ENCODE data around the gene C17orf58. TPM values are rescaled to one million over a fixed set of nuclear protein-coding genes. Genes with fewer than 3 reads are reported as not detected.

The C17orf58 gene
- total and polyA plus RNA-seq, 2 of the 8 experiments (the other 6 are each of a cell fraction or from before 2014, with no cell fraction given) = 22.6 to 24.1 TPM

DNA sequence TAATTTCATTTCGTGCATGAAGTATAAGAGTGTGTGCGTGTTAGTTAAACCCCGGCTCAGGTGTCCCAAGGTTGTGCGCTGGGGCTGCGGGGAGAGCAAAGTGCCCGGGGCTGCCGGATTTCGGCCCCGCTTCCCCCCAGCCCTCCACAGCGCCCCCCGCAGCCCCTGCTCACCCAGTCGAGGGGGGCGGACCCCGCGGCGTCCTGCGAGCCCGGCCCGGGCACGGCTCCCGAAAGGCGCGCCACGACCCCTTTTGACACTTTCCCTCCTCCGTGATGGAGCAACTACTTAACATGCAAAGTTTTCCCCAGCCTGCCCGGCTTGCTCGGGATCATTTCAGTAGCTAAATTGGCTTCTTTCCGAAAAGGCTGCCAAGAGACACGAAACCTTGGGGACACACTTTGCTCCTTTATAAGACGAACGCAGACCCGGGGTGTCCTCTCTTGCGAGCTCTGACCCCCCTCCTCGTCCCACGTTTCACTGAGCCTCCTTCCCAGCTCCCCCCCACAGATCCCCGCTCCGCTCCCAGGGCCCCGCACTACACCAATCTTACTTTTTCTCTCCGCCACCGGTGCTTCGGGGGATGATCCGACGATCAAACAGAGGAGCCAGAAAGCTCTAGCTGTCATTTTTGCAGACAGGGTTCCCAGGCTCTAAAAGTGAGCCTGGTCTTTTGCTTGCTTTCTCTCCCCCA lies 552 bp downstream of the C17orf58 start:
- CTCF ChIA-PET (ENCODE audit: partially characterized antibody) = interaction anchor here (0.7 to 2.8 kb wide), 9 partner anchors 11 to 161 kb away, joined by 3 to 13 read pairs (median 4); no protein-coding TSS in a partner anchor
- no peak overlapping the region for H4K8ac ChIP-seq (ENCODE audit: extremely low read depth, insufficient read depth, low read length)
- H3K14ac ChIP-seq (ENCODE audit: insufficient read length) = no peak overlapping the region
- DNase-seq (ENCODE audit: low read depth in 1 of 2, low spot score in 2 of 2) (peak in 1 of 2 experiments; percentile 66), FAIRE-seq (no peak)
- H3K4me2 ChIP-seq (ENCODE audit: insufficient read depth in 1 of 2, low read depth in 2 of 2, low read length in 2 of 2) = peak overlapping the region; percentile 76 to 79
- H2AK5ac ChIP-seq (ENCODE audit: low read depth, low read length) = no peak overlapping the region
- H3K23me2 ChIP-seq (ENCODE audit: low read depth, low read length) = peaks cover 9% of the 10 kb centered on the region; the same call in 1 of the 2 replicates
- no peak overlapping the region; the same call in 1 of the 2 replicates for H2BK5ac ChIP-seq (ENCODE audit: low read depth, low read length)
- peaks cover 0 to 13% (median 7%) of the 10 kb centered on the region in 4 experiments; a peak in 4 of 7 replicates for H3K4me1 ChIP-seq (replicated peaks in 1 of 4; ENCODE audit: control insufficient read depth in 3 of 4, insufficient read depth in 4 of 4, low read length in 3 of 4)
- peaks cover 0 to 21% (median 10%) of the 10 kb centered on the region in 4 experiments; a peak in 6 of 7 replicates for H3K27me3 ChIP-seq (replicated peaks in 1 of 4; ENCODE audit: control insufficient read depth in 3 of 4, extremely low read depth in 1 of 4, insufficient read depth in 3 of 4, low read length in 3 of 4)
- no peak overlapping the region for H3K18ac ChIP-seq (ENCODE audit: extremely low read depth, low read length)
- H4K91ac ChIP-seq (replicated peaks; ENCODE audit: insufficient read length, low read length) = no peak overlapping the region
- no peaks in the 10 kb centered on the region for H3K36me3 ChIP-seq (ENCODE audit: control insufficient read depth in 2 of 4, insufficient read depth in 4 of 4, low read length in 3 of 4)
- H4K5ac ChIP-seq (ENCODE audit: insufficient read length, low read depth, low read length) = no peak overlapping the region
- POLR2A ChIA-PET (ENCODE audit: partially characterized antibody) = interaction anchor here (0.8 to 1.9 kb wide), 7 partner anchors 10 to 40 kb away, joined by 3 to 8 read pairs (median 4); partner anchors contain the start of gene KPNA2
- H3K4me3 ChIP-seq (ENCODE audit: extremely low read depth in 1 of 4, insufficient read depth in 2 of 4, low read depth in 3 of 4, low read length in 4 of 4) = peak overlapping the region; percentile 44 to 97 (median 60)
- no peak overlapping the region for H2BK15ac ChIP-seq (ENCODE audit: low read length)
- no peaks in the 10 kb centered on the region for H3K79me2 ChIP-seq (ENCODE audit: control insufficient read depth in 1 of 2, insufficient read depth in 2 of 2, low read length in 2 of 2)
- no peaks in the 10 kb centered on the region for H3K9me3 ChIP-seq (ENCODE audit: insufficient read depth in 2 of 2, low read depth in 1 of 2, low read length in 1 of 2)
- no peaks in the 10 kb centered on the region for H4K20me1 ChIP-seq (replicated peaks in 1 of 2; ENCODE audit: control insufficient read depth in 1 of 2, insufficient read depth in 2 of 2, low read length in 2 of 2)
- H2AFZ ChIP-seq (ENCODE audit: low read length) = no peak overlapping the region
- WGBS, 2 experiments (ENCODE audit: extremely low coverage in 1 of 2, insufficient coverage in 1 of 2, insufficient read length in 1 of 2, insufficient replicate concordance in 2 of 2, low coverage in 1 of 2, low lambda C conversion rate in 2 of 2, missing lambda C conversion rate in 1 of 2) = 3% methylated on average over 34 of the region's 43 CpGs; no CpG with 5 or more reads in 1 of the 2 experiments
- peak overlapping the region in 2 of 4 experiments; percentile 25 to 55; a peak in 4 of 7 replicates for H3K9ac ChIP-seq (replicated peaks in 1 of 4; ENCODE audit: extremely low read depth in 1 of 4, low read depth in 3 of 4, low read length in 3 of 4)
- no peak overlapping the region for H3K56ac ChIP-seq (replicated peaks; ENCODE audit: insufficient read length, low read depth, low read length)
- no peak overlapping the region for H3K23ac ChIP-seq (ENCODE audit: insufficient read length)
- H2BK20ac ChIP-seq (ENCODE audit: low read length) = peak overlapping the region; percentile 32; the same call in 1 of the 2 replicates
- H3K79me1 ChIP-seq (ENCODE audit: low read depth, low read length) = no peaks in the 10 kb centered on the region
- H3K27ac ChIP-seq (ENCODE audit: low read depth, low read length) = no peak overlapping the region
- H2BK120ac ChIP-seq (replicated peaks; ENCODE audit: low read depth, low read length) = no peak overlapping the region
- no peak overlapping the region for H2BK12ac ChIP-seq (ENCODE audit: low read depth, low read length)
- H3K4ac ChIP-seq (replicated peaks; ENCODE audit: insufficient read length, low read depth, low read length) = no peak overlapping the region
- TF ChIP-seq SAP30 (IDR thresholded peaks at IDR 0.05; ENCODE audit: insufficient read depth, insufficient replicate concordance, low read length) = peak; percentile 30
- TF ChIP-seq EZH2 (IDR thresholded peaks at IDR 0.05; ENCODE audit: low read depth, low read length, severe bottlenecking) = peak; percentile 35
- TF ChIP-seq, protein P1, sequence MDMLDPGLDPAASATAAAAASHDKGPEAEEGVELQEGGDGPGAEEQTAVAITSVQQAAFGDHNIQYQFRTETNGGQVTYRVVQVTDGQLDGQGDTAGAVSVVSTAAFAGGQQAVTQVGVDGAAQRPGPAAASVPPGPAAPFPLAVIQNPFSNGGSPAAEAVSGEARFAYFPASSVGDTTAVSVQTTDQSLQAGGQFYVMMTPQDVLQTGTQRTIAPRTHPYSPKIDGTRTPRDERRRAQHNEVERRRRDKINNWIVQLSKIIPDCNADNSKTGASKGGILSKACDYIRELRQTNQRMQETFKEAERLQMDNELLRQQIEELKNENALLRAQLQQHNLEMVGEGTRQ (IDR thresholded peaks at IDR 0.05; ENCODE audit: low read length) = no peak
- no peak for TF ChIP-seq KDM5A (IDR thresholded peaks at IDR 0.05; ENCODE audit: low read length)
- TF ChIP-seq, protein P2, sequence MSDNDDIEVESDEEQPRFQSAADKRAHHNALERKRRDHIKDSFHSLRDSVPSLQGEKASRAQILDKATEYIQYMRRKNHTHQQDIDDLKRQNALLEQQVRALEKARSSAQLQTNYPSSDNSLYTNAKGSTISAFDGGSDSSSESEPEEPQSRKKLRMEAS (IDR thresholded peaks at IDR 0.05) = no peak
- peak; percentile 42 for TF ChIP-seq KDM4A (IDR thresholded peaks at IDR 0.05; ENCODE audit: low read depth, low read length, severe bottlenecking)
- TF ChIP-seq NANOG (IDR thresholded peaks at IDR 0.05; ENCODE audit: insufficient read depth, low read depth, low read length, poor library complexity, severe bottlenecking) = no peak
- no peak for TF ChIP-seq NRF1 (IDR thresholded peaks at IDR 0.05; ENCODE audit: low read depth, low read length)
- TF ChIP-seq TAF7 (optimal IDR thresholded peaks at IDR 0.05; ENCODE audit: borderline replicate concordance, low read depth, low read length) = no peak
- TF ChIP-seq BRCA1 (IDR thresholded peaks at IDR 0.05; ENCODE audit: low read depth, low read length) = no peak

Measured in H1 (cell line).